HEK293T (cell line): ENCODE data around the gene NONO.

Experiments used
- ARNT ChIP-seq: fragments of 450-650 bp; IDR thresholded peaks from 2 replicates; pipeline ENCODE4 v1.6.1; 2017; ENCODE audit warnings: mild to moderate bottlenecking
- BHLHE40 ChIP-seq: fragments of 450-650 bp; IDR thresholded peaks from 2 replicates; pipeline ENCODE4 v1.6.1; 2016; ENCODE audit warnings: mild to moderate bottlenecking, moderate library complexity, borderline replicate concordance
- CTBP1 ChIP-seq: fragments of 450-650 bp; IDR thresholded peaks from 2 replicates; pipeline ENCODE4 v1.6.1; 2016; ENCODE audit warnings: borderline replicate concordance
- ELF4 ChIP-seq: fragments of 450-650 bp; IDR thresholded peaks from 2 replicates; pipeline ENCODE4 v1.6.1; 2017; ENCODE audit warnings: antibody characterized with exemption
- FOXA1 ChIP-seq: fragments of 450-650 bp; IDR thresholded peaks from 2 replicates; pipeline ENCODE4 v1.6.1; 2016; ENCODE audit warnings: mild to moderate bottlenecking
- FOXK2 ChIP-seq: fragments of 450-650 bp; IDR thresholded peaks from 2 replicates; pipeline ENCODE4 v1.6.1; 2016; ENCODE audit warnings: mild to moderate bottlenecking
- FOXM1 ChIP-seq: fragments of 450-650 bp; IDR thresholded peaks from 2 replicates; pipeline ENCODE4 v1.6.1; 2017; ENCODE audit warnings: mild to moderate bottlenecking, borderline replicate concordance
- HDGF ChIP-seq: fragments of 450-650 bp; IDR thresholded peaks from 2 replicates; pipeline ENCODE4 v1.6.1; 2017; ENCODE audit warnings: antibody characterized with exemption, borderline replicate concordance
- NFRKB ChIP-seq: fragments of 450-650 bp; IDR thresholded peaks from 2 replicates; pipeline ENCODE4 v1.6.1; 2016; ENCODE audit warnings: mild to moderate bottlenecking, moderate library complexity
- TARDBP ChIP-seq: fragments of 450-650 bp; IDR thresholded peaks from 2 replicates; pipeline ENCODE4 v1.6.1; 2016
- ZNF384 ChIP-seq: fragments of 450-650 bp; IDR thresholded peaks from 2 replicates; pipeline ENCODE4 v1.6.1; 2016

GRCh38 chrX:71326394-71326793, 43.0 kb downstream of the NONO start:
- TF ChIP-seq FOXA1, result no peak
- TF ChIP-seq FOXK2, result no peak
- no peak for TF ChIP-seq NFRKB
- no peak for TF ChIP-seq BHLHE40
- TF ChIP-seq ELF4, result no peak
- TF ChIP-seq CTBP1, result no peak
- TF ChIP-seq FOXM1, result no peak
- TF ChIP-seq ARNT, result no peak
- TF ChIP-seq TARDBP, result no peak
- TF ChIP-seq ZNF384, result no peak
- TF ChIP-seq HDGF, result no peak
